Neutrophil (primary cell): ENCODE results near the gene BPIFA2.

Experiments used
- H3K27ac ChIP-seq: fragments of 200-600 bp; sonication (generic); 2 replicates; pipeline ENCODE4 v1.5.1; 2016; ENCODE audit warnings: mild to moderate bottlenecking, moderate library complexity
- H3K27me3 ChIP-seq: fragments of 200-600 bp; sonication (generic); 2 replicates; pipeline ENCODE4 v1.6.0; 2016; ENCODE audit warnings: mild to moderate bottlenecking
- H3K36me3 ChIP-seq: fragments of 200-600 bp; sonication (generic); 2 replicates; pipeline ENCODE4 v1.5.1; 2017
- H3K4me1 ChIP-seq, 2 experiments: fragments of 200-600 bp in 1 of 2; sonication (generic) in 1 of 2; 1 replicate in 1 of 2; 2 replicates in 1 of 2; pipeline versions ENCODE4 v1.5.1 to v1.6.1; 2013 to 2016; ENCODE audit warnings: low read depth in 1 of 2, low read length in 1 of 2, mild to moderate bottlenecking in 1 of 2, moderate library complexity in 1 of 2; ENCODE audit not compliant: control insufficient read depth in 1 of 2, insufficient read depth in 1 of 2
- H3K4me3 ChIP-seq, 2 experiments: fragments of 200-600 bp in 1 of 2; sonication (generic) in 1 of 2; 1 replicate in 1 of 2; 2 replicates in 1 of 2; pipeline ENCODE4 v1.5.1; 2013 to 2016; ENCODE audit warnings: low read depth in 1 of 2, low read length in 1 of 2, mild to moderate bottlenecking in 1 of 2, moderate library complexity in 1 of 2
- H3K9me3 ChIP-seq: fragments of 200-600 bp; sonication (generic); 2 replicates; pipeline ENCODE4 v1.5.1; 2016
- TF ChIP-seq, protein P1 (sequence below): fragments of 200-600 bp; sonication (generic); IDR thresholded peaks from 2 replicates; pipeline ENCODE4 v1.5.1; 2016; ENCODE audit warnings: antibody characterized with exemption

The BPIFA2 gene

DNA sequence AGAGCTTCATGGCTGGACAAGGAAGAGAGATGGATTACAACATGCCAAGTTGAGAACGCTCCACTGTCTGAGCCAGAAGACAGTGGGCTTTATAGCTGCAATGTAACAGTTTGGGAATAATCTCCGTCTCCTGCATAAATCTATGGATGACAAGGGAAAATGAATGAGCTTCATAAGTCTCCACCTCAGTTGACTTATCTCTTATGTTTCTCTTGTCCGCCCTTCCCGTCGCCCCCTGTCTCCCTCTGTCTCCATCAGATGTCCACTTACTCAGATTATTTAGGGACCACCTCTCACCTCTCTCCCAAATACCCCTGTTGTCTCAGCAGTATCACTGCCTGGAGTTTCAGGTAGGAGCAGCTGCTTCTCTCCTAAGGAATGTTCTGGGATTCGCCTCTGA lies 13.7 kb upstream of the BPIFA2 start:
- Histone ChIP-seq H3K27me3 (peaks cover 60% of the 10 kb centered on the region), H3K4me3 (no peak overlapping the region), H3K9me3 (no peaks in the 10 kb centered on the region), H3K27ac (no peak overlapping the region), H3K4me1 (no peaks in the 10 kb centered on the region), H3K36me3 (no peaks in the 10 kb centered on the region)
- TF ChIP-seq, protein P1, sequence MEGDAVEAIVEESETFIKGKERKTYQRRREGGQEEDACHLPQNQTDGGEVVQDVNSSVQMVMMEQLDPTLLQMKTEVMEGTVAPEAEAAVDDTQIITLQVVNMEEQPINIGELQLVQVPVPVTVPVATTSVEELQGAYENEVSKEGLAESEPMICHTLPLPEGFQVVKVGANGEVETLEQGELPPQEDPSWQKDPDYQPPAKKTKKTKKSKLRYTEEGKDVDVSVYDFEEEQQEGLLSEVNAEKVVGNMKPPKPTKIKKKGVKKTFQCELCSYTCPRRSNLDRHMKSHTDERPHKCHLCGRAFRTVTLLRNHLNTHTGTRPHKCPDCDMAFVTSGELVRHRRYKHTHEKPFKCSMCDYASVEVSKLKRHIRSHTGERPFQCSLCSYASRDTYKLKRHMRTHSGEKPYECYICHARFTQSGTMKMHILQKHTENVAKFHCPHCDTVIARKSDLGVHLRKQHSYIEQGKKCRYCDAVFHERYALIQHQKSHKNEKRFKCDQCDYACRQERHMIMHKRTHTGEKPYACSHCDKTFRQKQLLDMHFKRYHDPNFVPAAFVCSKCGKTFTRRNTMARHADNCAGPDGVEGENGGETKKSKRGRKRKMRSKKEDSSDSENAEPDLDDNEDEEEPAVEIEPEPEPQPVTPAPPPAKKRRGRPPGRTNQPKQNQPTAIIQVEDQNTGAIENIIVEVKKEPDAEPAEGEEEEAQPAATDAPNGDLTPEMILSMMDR: no peak

DNA sequence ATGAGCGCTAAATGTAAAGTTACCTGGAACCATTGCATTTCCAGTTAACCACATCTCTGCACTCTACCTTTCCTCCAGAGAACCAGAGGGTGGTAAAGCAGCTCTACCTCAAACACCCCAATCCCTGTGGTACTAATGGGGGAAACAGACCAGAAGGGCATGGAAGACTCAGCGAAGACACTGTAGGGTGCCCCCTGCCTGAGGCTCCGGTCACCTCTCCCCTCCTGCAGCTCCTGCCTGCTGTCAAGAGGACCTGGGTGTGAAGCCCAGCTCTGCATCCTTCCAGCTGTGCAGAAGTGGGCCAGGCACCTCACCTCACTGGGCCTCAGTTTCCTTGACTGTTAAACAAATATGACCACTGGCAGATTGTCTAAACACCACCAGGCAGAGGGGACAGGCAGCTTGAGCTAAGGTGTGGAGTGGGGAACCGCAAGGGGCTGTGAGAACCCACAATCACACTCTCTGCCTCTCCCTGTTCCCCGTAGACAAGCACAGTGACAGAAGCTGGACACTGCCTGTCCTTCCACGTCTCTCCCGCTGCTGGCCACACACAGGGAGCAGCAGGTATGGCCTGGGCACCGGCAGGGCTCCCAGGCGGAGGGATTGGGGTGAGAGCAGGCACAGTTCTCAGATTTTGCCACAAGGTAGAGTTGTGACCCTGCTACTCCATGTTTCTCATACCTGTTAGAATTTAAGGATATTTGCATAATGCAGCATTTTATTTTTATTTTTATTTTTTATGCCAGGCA lies 9.1 kb upstream of the BPIFA2 start:
- peaks cover 39% of the 10 kb centered on the region for H3K27me3 ChIP-seq
- H3K4me3 ChIP-seq: no peak overlapping the region
- H3K9me3 ChIP-seq: no peaks in the 10 kb centered on the region
- TF ChIP-seq, protein P1: no peak
- H3K36me3 ChIP-seq: no peaks in the 10 kb centered on the region
- H3K27ac ChIP-seq: no peak overlapping the region
- no peaks in the 10 kb centered on the region for H3K4me1 ChIP-seq

DNA sequence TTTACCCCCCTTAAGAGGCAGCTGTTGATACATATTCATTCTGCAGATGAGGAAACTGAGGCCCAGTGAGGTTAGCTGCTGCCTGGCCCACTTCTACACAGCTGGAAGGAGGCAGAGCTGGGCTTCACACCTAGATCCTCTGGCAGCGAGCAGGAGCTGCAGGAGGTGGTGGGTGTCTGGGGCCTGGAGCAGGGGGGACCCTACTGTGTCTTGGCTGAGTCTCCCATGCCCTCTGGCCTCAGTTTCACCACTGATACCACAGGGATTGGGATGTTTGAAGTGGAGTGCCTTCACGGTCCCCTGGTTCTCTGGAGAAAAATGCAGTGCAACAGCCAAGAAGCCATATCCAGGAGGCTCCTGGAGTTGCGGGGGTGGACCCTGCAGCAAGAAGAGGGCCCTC lies 8.2 kb upstream of the BPIFA2 start:
- H3K4me3 ChIP-seq: no peak overlapping the region
- no peaks in the 10 kb centered on the region for H3K4me1 ChIP-seq
- no peaks in the 10 kb centered on the region for H3K36me3 ChIP-seq

DNA sequence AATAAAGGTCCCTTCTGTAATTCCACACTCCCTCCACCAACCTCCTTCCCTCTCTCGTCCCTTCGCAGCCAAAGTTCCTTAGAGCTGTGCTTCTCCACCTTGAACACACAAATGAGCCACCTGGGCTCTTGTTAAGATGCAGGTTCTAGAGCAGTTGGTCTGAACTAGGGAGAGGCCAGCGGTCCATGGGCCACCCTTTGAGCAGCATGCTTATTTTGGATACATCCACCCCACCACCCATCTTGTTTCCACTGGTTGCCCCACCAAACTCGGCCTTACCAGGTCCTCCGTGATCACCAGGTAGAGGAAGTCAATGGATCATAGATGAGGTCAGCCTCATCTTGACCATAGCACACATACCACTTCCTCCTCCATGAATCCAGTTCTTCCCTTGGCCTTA lies 7.3 kb upstream of the BPIFA2 start:
- TF ChIP-seq, protein P1: no peak
- Histone ChIP-seq H3K4me3 (no peak overlapping the region), H3K27me3 (peaks cover 27% of the 10 kb centered on the region), H3K27ac (no peak overlapping the region), H3K9me3 (no peaks in the 10 kb centered on the region), H3K36me3 (no peaks in the 10 kb centered on the region), H3K4me1 (no peaks in the 10 kb centered on the region)

More for the DNA sequence above, 8.2 kb upstream of the BPIFA2 start:
- peaks cover 32% of the 10 kb centered on the region for H3K27me3 ChIP-seq
- no peaks in the 10 kb centered on the region for H3K9me3 ChIP-seq
- TF ChIP-seq, protein P1: no peak
- H3K27ac ChIP-seq: no peak overlapping the region

DNA sequence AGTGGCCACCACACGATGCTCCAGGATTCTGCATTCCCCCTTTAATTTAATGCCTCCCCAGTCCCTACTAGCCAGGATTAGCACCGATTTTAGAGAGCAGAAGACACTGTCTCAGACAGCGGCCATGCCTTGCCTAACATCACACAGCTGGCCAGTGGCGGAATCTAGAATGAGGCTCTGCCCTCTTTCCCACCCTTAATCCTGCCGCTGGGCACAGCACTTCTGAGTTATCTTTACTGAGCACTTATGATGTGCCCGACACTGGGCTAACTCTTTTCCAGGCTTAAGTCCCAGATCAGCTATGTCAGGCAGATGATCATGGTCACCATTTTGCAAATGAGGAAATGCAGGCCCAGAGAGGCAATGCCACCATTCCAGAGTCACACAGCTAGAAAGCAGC lies 5.6 kb upstream of the BPIFA2 start:
- Histone ChIP-seq H3K4me1 (no peaks in the 10 kb centered on the region), H3K4me3 (no peak overlapping the region), H3K27me3 (peaks cover 16% of the 10 kb centered on the region), H3K9me3 (no peaks in the 10 kb centered on the region), H3K36me3 (no peaks in the 10 kb centered on the region), H3K27ac (no peak overlapping the region)
- TF ChIP-seq, protein P1: no peak
